Measurements from ENCODE around the gene CDCA3.
"Not testable (repeated sequence)": the region's sequence is repeated elsewhere in the genome, so short reads cannot be mapped to it uniquely, and the experiment has no call there.

CDCA3 gene
- long read RNA-seq, donor 1, transcript CDCA3-207 (6 exons, 1,943 nt): major isoform, 5 of 997 reads
- long read RNA-seq, donor 1, partial matches to known transcripts: 967 of 997 reads
- long read RNA-seq, donor 1, other reads (novel, unspliced or antisense): 22 of 997 reads
- long read RNA-seq, donor 2, transcript CDCA3-207 (6 exons, 1,943 nt): major isoform, 5 of 9 reads
- long read RNA-seq, donor 2, partial matches to known transcripts: 0 of 9 reads
- long read RNA-seq, donor 2, other reads (novel, unspliced or antisense): 0 of 9 reads
- long read RNA-seq, donor 3, partial matches to known transcripts: 0 of 4 reads
- long read RNA-seq, donor 3, other reads (novel, unspliced or antisense): 0 of 4 reads
- long read RNA-seq, donor 4, transcript CDCA3-207 (6 exons, 1,943 nt): major isoform, 9 of 29 reads
- long read RNA-seq, donor 4, partial matches to known transcripts: 16 of 29 reads
- long read RNA-seq, donor 4, other reads (novel, unspliced or antisense): 0 of 29 reads
- long read RNA-seq, donor 5, transcript CDCA3-207 (6 exons, 1,943 nt): major isoform, 12 of 900 reads
- long read RNA-seq, donor 5, partial matches to known transcripts: 881 of 900 reads
- long read RNA-seq, donor 5, other reads (novel, unspliced or antisense): 5 of 900 reads
- long read RNA-seq, donor 6, transcript CDCA3-207 (6 exons, 1,943 nt): major isoform, 9 of 12 reads
- long read RNA-seq, donor 6, partial matches to known transcripts: 0 of 12 reads
- long read RNA-seq, donor 6, other reads (novel, unspliced or antisense): 0 of 12 reads
- long read RNA-seq, donor 7, transcript CDCA3-207 (6 exons, 1,943 nt): major isoform, 8 of 102 reads
- long read RNA-seq, donor 7, partial matches to known transcripts: 42 of 102 reads
- long read RNA-seq, donor 7, other reads (novel, unspliced or antisense): 45 of 102 reads
- long read RNA-seq, donor 8, transcript CDCA3-207 (6 exons, 1,943 nt): major isoform, 6 of 80 reads
- long read RNA-seq, donor 8, partial matches to known transcripts: 65 of 80 reads
- long read RNA-seq, donor 8, other reads (novel, unspliced or antisense): 7 of 80 reads

GRCh38 chr12:6851153-6851920 is at the start of gene CDCA3:
Gene CDCA3, minus strand, starts transcription at chr12:6851286. Its CDS starts 334 bp downstream, at chr12:6850952.
- DNase-seq: peak; percentile 92

- no peak for DNase-seq
Observed at GRCh38 chr12:6899837-6900519, 48.9 kb upstream of the CDCA3 start.

DNA sequence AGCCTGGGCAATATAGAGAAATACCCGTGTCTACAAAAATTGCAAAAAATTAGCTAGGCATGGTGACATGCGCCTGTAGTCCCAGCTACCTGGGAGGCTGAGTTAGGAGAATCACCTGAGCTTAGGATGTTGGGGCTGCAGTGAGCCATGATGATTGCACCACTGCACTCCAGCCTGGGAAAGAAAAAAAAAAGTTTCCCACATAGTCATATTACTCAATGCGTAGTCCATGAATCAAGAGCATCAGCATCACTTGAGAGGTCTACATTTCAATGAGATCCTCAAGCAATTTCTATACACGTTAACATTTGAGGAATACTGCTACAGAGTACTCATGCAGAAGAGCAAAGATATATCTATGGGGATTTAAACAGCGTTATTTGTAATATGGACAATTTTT is 48.3 kb upstream of the CDCA3 start:
- DNase-seq: no peak

DNA sequence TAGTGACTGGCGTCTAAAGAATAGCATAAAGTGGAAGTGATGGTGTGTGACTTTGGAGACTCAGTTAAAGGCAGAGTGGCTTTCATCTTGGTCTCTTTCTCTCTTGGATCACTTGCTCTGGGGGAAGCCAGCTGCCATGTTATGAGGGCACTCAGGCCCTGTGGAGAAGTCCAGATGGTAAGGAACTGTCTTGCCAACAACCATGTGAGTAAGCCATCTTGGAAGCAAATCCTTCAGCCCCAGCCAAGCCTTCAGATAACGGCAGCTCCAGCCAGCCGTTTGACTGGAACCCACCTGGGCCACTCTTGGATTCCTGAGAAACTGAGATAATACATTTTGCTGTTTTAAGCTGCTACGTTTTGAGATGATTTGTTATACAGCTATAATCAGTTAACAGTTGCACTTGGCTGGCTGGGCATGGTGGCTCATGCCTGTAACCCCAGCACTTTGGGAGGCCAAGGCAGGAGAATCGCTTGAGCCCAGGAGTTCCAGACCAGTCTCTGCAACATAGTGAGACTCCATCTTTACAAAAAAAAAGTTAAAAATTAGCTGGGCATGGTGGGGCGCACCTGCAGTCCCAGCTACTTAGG is 45.9 kb upstream of the CDCA3 start:
- no peak for DNase-seq

- no peak for DNase-seq
Observed at GRCh38 chr12:6894321-6894720, 43.2 kb upstream of the CDCA3 start.

- DNase-seq: not testable (repeated sequence)
Observed at GRCh38 chr12:6892683-6893082, 41.6 kb upstream of the CDCA3 start.

- DNase-seq: no peak
Observed at GRCh38 chr12:6891646-6892001, 40.5 kb upstream of the CDCA3 start.

DNA sequence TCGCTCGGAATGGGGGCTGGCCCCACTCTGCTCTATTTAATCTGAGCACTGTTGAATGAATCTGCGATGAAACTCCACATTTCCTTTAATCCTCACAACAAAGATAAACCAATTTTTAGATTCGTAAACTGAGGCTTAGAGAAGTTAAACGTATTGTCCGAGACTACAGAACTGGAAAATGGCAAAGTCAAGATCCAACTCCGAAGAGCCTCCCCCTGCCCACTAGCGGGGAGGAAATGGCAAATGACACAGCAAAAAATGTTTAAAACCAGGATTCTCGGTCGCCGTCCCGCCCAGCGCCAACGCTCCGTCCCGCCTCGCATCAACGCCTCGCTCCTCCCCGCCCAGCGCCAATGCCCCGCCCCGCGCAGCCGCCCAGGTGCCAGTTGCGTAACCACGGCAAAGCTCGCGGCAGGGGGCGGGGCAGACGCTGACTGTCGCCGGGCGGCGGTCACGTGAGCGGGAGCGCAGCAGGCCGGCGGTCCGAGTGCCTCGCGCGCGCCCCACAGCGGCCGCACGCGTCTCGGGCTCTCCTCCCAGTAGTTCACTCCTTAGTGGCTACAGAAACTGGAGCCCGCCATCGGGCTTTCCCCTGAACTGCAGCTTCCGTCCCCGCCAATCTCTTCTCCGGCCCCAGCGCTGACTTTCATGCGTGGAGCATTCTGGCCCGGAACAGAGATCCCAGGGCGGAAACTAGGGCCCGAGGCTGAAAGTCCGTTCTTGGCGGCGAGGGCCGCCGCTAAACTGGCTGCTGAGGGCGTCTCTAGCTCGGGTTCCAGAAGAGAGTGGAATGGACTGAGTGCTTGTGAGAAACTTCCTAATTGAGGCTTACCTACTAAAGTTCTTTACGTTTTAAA is 39.9 kb upstream of the CDCA3 start:
- peak; percentile 93 for DNase-seq

DNA sequence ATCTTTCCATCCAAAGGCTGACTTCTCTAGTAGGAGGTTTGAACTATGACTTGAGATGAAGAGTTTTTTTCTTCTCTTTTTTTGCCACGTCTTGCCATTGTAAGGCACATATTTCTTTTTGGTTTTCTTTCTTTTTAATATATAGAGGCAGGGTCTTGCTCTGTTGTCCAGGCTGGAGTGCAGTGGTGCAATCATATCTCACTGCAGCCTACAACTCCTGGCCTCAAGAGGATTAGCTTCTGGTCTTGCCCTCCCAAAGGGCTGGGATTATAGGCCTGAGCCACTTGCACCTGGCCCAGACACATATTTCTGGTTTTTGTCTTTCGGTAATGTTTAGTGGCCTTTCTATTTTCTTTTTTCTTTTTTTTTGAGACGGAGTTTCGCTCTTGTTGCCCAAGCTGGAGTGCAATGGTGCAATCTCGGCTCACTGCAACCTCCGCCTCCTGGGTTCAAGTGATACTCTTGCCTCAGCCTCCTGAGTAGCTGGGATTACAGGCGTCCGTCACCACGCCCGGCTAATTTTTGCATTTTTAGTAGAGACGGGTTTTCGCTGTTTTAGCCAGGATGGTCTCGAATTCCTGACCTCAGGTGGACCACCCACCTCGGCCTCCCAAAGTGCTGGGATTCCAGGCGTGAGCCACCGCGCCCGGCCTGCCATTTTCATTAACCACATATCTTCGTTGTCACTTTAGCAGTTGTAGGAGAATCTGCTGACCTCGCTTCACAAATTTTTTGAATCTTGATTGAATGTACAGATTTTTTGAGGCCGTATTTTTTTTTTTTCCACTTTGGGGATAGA is 38.9 kb upstream of the CDCA3 start:
- DNase-seq: not testable (repeated sequence)

DNA sequence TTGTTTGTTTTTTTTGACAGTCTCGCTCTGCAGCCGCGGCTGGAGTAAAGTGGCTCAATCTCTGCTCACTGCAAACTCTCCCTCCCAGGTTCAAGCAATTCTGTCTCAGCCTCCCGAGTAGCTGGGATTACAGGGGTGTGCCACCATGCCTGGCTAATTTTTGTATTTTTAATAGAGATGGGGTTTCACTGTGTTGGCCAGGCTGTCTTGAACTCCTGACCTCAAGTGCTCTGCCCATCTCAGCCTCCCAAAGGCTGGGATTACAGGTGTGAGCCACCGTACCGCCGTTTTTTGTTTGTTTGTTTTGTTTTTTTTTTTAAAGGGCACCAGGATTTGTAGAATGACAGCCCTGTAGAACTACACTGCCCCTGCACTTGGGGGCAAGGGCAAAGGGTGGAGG is 37.7 kb upstream of the CDCA3 start:
- not testable (repeated sequence) for DNase-seq

GRCh38 chr12:6888360-6888759 is 37.3 kb upstream of the CDCA3 start:
- DNase-seq: no peak

DNA sequence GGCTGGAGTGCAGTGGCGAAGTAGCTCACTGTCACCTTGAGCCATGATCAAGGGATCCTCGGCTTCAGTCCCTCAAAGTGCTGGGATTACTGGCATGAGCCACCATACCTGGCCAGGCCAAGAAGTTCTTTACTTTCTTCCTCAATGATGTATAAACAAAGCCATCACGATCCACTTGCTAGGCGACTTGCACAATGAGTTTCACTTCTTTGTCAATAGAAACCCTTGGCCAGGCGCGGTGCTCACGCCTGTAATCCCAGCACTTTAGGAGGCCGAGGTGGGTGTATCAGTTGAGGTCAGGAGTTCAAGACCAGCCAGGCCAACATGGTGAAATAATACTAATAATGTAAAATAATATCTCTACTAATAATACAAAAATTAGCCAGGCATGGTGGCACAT is 36.4 kb upstream of the CDCA3 start:
- DNase-seq: no peak

DNA sequence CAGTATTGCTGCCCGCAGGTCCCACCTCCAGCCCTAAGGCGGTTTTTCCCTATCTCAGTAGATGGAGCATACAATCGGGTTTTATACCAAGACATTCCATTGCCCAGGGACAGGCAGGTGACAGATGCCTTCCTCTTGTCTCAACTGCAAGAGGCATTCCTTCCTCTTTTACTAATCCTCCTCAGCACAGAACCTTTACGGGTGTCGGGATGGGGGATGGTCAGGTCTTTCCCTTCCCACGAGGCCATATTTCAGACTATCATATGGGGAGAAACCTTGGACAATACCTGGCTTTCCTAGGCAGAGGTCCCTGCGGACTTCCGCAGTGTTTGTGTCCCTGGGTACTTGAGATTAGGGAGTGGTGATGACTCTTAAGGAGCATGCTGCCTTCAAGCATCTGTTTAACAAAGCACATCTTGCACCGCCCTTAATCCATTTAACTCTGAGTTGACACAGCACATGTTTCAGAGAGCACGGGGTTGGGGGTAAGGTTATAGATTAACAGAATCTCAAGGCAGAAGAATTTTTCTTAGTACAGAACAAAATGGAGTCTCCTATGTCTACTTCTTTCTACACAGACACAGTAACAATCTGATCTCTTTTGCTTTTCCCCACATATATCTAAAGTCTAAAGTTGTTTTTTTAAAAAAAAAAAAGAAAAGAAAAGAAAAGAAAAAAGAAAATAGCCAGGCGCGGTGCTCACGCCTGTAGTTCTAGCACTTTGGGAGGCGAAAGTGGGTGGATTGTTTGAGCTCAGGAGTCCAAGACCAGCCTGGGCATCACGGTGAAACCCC is 35.3 kb upstream of the CDCA3 start:
- DNase-seq: not testable (repeated sequence)

DNA sequence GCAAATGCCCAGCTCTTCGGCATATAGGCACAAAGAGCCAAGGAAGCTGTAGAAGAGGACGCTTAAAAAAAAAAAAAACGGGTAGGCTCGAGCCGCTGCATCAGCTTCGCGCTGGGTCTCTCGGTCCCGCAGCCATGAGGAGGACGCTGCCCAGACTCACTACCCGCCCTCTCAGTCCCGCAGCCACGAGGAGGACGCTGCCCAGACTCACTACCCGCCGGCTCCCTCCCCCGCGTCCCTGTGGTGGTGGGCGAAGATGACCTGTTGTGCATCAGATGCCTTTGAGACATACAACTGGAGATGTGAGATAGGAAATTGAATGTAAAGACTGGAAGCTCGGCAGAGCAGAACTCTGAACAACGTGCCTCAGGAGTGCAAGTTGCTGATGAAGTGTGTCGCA is 33.5 kb upstream of the CDCA3 start:
- DNase-seq: no peak

DNA sequence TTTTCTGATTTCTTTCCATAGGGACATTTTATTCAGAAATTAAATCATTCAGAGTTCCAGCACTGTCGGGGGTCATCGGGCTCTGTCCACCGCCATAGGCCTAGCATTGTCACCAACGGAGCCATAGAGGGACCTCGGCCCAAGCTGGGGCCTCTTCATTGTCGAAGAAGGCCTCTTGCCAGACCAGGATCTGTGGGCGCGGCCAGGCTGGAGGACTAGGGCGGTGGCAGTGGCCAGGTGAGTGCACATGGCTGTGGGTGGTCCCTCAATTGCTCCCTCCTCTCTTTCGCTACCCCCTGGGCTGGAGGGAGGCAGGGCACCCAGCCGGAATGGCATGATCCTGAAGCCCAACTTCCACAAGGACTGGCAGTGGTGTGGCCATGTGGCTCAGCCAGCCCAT is 32.6 kb upstream of the CDCA3 start:
- DNase-seq: no peak

- no peak for DNase-seq
Observed at GRCh38 chr12:6883252-6883651, 32.2 kb upstream of the CDCA3 start.

DNA sequence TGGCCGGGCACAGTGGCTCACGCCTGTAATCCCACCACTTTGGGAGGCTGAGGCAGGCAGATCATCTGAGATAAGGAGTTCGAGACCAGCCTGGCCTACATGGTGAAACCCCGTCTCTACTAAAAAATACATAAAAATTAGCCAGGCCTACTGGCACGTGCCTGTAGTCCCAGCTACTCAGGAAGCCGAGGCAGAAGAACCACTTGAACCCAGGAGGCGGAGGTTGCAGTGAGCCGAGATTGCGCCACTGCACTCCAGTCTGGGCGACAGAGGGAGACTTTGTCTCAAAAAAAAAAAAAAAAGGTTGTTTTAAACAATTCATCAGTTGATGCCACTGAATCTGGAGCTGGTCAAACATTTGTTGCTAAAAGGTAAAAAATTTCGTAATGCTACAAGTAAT is 28.7 kb upstream of the CDCA3 start:
- not testable (repeated sequence) for DNase-seq

DNA sequence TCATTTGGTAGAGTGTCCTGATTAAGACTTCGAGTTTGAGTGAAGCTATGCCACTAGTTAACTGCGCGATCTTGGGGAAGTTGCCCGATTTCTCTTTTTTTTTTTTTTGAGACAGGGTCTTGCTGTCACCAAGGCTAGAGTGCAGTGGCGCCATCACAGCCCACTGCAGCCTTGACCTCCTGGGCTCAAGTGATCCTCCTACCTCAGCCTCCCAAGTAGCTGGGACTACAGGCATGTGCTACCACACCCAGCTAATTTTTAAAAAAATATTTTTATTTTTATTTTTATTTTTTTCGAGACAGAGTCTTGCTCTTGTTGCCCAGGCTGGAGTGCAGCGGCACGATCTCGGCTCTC is 22.9 kb upstream of the CDCA3 start:
- DNase-seq: not testable (repeated sequence)
